Measurements from ENCODE around the gene DLX4. TPM values are rescaled to one million over a fixed set of nuclear protein-coding genes. Genes with fewer than 3 reads are reported as not detected.

Gene DLX4, protein sequence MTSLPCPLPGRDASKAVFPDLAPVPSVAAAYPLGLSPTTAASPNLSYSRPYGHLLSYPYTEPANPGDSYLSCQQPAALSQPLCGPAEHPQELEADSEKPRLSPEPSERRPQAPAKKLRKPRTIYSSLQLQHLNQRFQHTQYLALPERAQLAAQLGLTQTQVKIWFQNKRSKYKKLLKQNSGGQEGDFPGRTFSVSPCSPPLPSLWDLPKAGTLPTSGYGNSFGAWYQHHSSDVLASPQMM
- total RNA-seq (2014; rRNA removed; shearing (Covaris generic)) (0.76 TPM in 1 of 2 replicates, not detected in the other), polyA plus RNA-seq (2016; fragmentation: Nextera tagmentation; extraction: Ambion mirVana) (0.15 and 0.40 TPM in 2 replicates)

DNA sequence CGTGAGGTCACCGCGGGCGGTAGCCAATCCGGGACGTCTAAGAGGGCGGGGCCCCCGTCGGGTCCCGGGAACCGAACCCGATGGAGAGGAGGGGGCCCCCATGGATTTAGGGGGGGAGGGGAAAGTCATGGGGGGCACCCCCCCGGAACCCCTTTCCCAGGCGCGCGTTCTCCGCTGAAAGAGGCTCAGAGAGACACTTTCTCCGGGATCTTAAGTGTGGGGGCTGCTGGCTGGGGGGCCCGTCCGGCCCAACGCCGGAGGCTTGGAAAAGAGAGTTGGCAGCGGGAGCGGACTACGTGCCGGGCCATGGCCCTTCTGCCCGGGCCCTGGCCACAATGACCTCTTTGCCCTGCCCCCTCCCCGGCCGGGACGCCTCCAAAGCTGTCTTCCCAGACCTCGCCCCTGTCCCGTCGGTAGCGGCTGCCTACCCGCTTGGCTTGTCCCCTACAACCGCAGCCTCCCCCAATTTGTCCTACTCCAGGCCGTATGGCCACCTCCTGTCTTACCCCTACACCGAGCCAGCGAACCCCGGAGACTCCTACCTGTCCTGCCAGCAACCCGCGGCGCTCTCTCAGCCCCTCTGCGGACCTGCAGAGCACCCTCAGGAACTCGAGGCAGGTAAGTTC, at the start of gene DLX4:
DLX4 (plus strand) TSS at position 57 of the 626 bp plus-strand sequence; CDS start at position 336, 279 bp downstream.
- in situ Hi-C loops (cut with MboI) = no loop called here
- no peaks in the 10 kb centered on the region for H3K9me2 ChIP-seq (ENCODE audit: insufficient read depth)
- no peaks in the 10 kb centered on the region for H3K79me2 ChIP-seq (ENCODE audit: insufficient read depth)
- H3K27ac ChIP-seq = no peak within 1 kb of the TSS
- H3K9ac ChIP-seq = peak within 1 kb of the TSS; percentile 74
- no peaks in the 10 kb centered on the region for H3K36me3 ChIP-seq (ENCODE audit: low read depth)
- H3K4me1 ChIP-seq (ENCODE audit: insufficient read depth) = no peaks in the 10 kb centered on the region
- H3K4me3 ChIP-seq = peak within 1 kb of the TSS; percentile 70
- 12% methylated on average over 35 to 37 of the region's 45 CpGs for WGBS, 2 experiments (ENCODE audit: low coverage in 1 of 2, low lambda C conversion rate in 2 of 2, missing lambda C conversion rate in 2 of 2)
- peak within 1 kb of the TSS; percentile 58 for H2AFZ ChIP-seq
- peak; percentile 69 for DNase-seq
- no peaks in the 10 kb centered on the region for H3K9me3 ChIP-seq (ENCODE audit: low read depth)
- H3K4me2 ChIP-seq (ENCODE audit: unreplicated experiment) = peak within 1 kb of the TSS; percentile 77
- H3K27me3 ChIP-seq (replicated peaks; ENCODE audit: insufficient read depth) = peaks cover 93% of the 10 kb centered on the region
- peaks cover 19% of the 10 kb centered on the region for H3F3A ChIP-seq (ENCODE audit: insufficient read depth)
- TF ChIP-seq EZH2phosphoT487 (IDR thresholded peaks at IDR 0.05; ENCODE audit: insufficient read depth, low read depth) (no peak), EZH2 (IDR thresholded peaks at IDR 0.05; ENCODE audit: insufficient read depth, poor library complexity, severe bottlenecking) (peak; percentile 61)
- no peaks in the 10 kb centered on the region for H4K20me1 ChIP-seq (ENCODE audit: insufficient read depth)

GRCh38 chr17:49920030-49920769, 48.8 kb upstream of the DLX4 start:
- no peak overlapping the region for H3K27ac ChIP-seq
- no peaks in the 10 kb centered on the region for H3K27me3 ChIP-seq (replicated peaks; ENCODE audit: insufficient read depth)
- H3K79me2 ChIP-seq (ENCODE audit: insufficient read depth) = no peaks in the 10 kb centered on the region
- H3K9me2 ChIP-seq (ENCODE audit: insufficient read depth) = no peaks in the 10 kb centered on the region
- no peaks in the 10 kb centered on the region for H3K9me3 ChIP-seq (ENCODE audit: low read depth)
- DNase-seq = no peak
- no peak overlapping the region for H3K4me3 ChIP-seq
- no peaks in the 10 kb centered on the region for H3F3A ChIP-seq (ENCODE audit: insufficient read depth)
- in situ Hi-C loops (cut with MboI) = no loop called here
- H3K36me3 ChIP-seq (ENCODE audit: low read depth) = no peaks in the 10 kb centered on the region
- TF ChIP-seq EZH2phosphoT487 (IDR thresholded peaks at IDR 0.05; ENCODE audit: insufficient read depth, low read depth) = no peak
- no peak for TF ChIP-seq EZH2 (IDR thresholded peaks at IDR 0.05; ENCODE audit: insufficient read depth, poor library complexity, severe bottlenecking)
- H3K4me1 ChIP-seq (ENCODE audit: insufficient read depth) = no peaks in the 10 kb centered on the region
- no peak overlapping the region for H2AFZ ChIP-seq
- WGBS, 2 experiments (ENCODE audit: low coverage in 1 of 2, low lambda C conversion rate in 2 of 2, missing lambda C conversion rate in 2 of 2) = 67 to 84% methylated on average over 8 to 9 of the region's 9 CpGs
- H4K20me1 ChIP-seq (ENCODE audit: insufficient read depth) = no peaks in the 10 kb centered on the region
- H3K9ac ChIP-seq = no peak overlapping the region
- H3K4me2 ChIP-seq (ENCODE audit: unreplicated experiment) = no peak overlapping the region

DNA sequence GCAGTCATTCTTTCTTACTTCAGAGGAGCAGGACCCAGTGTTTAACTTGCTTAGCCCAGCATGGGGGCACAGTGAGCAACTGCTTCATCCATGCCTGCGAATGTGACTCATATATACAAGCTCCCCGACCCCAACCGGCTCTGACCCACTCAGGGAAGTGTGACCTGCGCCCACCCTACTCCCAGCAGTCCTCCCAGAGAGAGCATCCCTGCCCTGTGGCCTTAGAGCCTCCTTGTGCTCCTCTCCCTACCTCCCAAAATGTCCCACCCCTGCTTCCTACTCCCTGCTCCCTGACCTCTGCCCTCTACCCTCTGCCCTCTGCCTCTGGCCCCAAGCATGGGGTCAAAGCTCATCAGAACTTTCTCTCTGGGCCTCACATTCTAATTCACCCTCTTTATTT, 46.9 kb upstream of the DLX4 start:
- no peak for DNase-seq
- in situ Hi-C loops (cut with MboI) = no loop called here
- Histone ChIP-seq H3K27ac (no peak overlapping the region), H4K20me1 (ENCODE audit: insufficient read depth) (no peaks in the 10 kb centered on the region), H3K9ac (no peak overlapping the region), H3K79me2 (ENCODE audit: insufficient read depth) (no peaks in the 10 kb centered on the region), H3K4me1 (ENCODE audit: insufficient read depth) (peaks cover 14% of the 10 kb centered on the region), H3F3A (ENCODE audit: insufficient read depth) (no peaks in the 10 kb centered on the region), H3K4me2 (ENCODE audit: unreplicated experiment) (no peak overlapping the region), H3K4me3 (no peak overlapping the region), H3K36me3 (ENCODE audit: low read depth) (no peaks in the 10 kb centered on the region), H3K27me3 (replicated peaks; ENCODE audit: insufficient read depth) (no peaks in the 10 kb centered on the region), H3K9me3 (ENCODE audit: low read depth) (no peaks in the 10 kb centered on the region), H2AFZ (no peak overlapping the region), H3K9me2 (ENCODE audit: insufficient read depth) (no peaks in the 10 kb centered on the region)
- TF ChIP-seq EZH2 (IDR thresholded peaks at IDR 0.05; ENCODE audit: insufficient read depth, poor library complexity, severe bottlenecking) (no peak), EZH2phosphoT487 (IDR thresholded peaks at IDR 0.05; ENCODE audit: insufficient read depth, low read depth) (no peak)
- WGBS, 2 experiments (ENCODE audit: low coverage in 1 of 2, low lambda C conversion rate in 2 of 2, missing lambda C conversion rate in 2 of 2) = 64 to 70% methylated on average over 4 of the region's 4 CpGs

GRCh38 chr17:49924116-49924515, 44.9 kb upstream of the DLX4 start:
- H3K79me2 ChIP-seq (ENCODE audit: insufficient read depth) = no peaks in the 10 kb centered on the region
- H3F3A ChIP-seq (ENCODE audit: insufficient read depth) = no peaks in the 10 kb centered on the region; the same call in 1 of the 2 replicates
- no peaks in the 10 kb centered on the region for H3K9me2 ChIP-seq (ENCODE audit: insufficient read depth)
- H2AFZ ChIP-seq = no peak overlapping the region
- H3K4me1 ChIP-seq (ENCODE audit: insufficient read depth) = peaks cover 33% of the 10 kb centered on the region
- no peaks in the 10 kb centered on the region for H3K9me3 ChIP-seq (ENCODE audit: low read depth)
- TF ChIP-seq EZH2phosphoT487 (IDR thresholded peaks at IDR 0.05; ENCODE audit: insufficient read depth, low read depth) (no peak), EZH2 (IDR thresholded peaks at IDR 0.05; ENCODE audit: insufficient read depth, poor library complexity, severe bottlenecking) (no peak)
- H3K4me2 ChIP-seq (ENCODE audit: unreplicated experiment) = no peak overlapping the region
- H4K20me1 ChIP-seq (ENCODE audit: insufficient read depth) = no peaks in the 10 kb centered on the region
- 76 to 78% methylated on average over 13 to 14 of the region's 14 CpGs for WGBS, 2 experiments (ENCODE audit: low coverage in 1 of 2, low lambda C conversion rate in 2 of 2, missing lambda C conversion rate in 2 of 2)
- no peak overlapping the region for H3K27ac ChIP-seq
- in situ Hi-C loops (cut with MboI) = no loop called here
- no peak for DNase-seq
- no peak overlapping the region for H3K4me3 ChIP-seq
- no peaks in the 10 kb centered on the region for H3K27me3 ChIP-seq (replicated peaks; ENCODE audit: insufficient read depth)
- no peaks in the 10 kb centered on the region for H3K36me3 ChIP-seq (ENCODE audit: low read depth)
- H3K9ac ChIP-seq = no peak overlapping the region
